GM19463 (cell line): ENCODE results near the gene OR13C2.
"Not testable (repeated sequence)": the region's sequence is repeated elsewhere in the genome, so short reads cannot be mapped to it uniquely, and the experiment has no call there.

Source experiments
- ATAC-seq: cut with Tn5 transposase; IDR thresholded peaks from one replicate; pipeline ENCODE4 v1.9.1; 2021; ENCODE audit warnings: mild to moderate bottlenecking, moderate library complexity; ENCODE audit not compliant: unreplicated experiment

Gene OR13C2

DNA sequence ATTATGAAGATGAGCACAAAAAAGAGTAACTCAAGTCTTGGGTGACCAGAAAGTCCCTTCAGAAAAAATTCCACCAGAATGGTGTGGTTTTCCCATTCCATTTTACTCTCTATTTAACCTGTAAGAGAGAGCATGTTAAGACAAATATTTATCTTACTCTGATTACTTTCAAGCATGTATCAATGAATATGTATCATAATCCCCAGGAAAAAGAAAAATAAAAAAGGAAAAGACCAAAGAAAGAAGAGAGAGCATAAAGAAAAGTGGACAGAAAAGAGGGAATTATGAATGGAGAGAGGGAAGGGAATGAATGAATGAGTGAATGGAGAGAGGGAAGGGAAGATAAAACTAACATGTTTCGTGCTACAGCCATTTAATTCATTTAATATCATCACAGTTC is at the start of gene OR13C2:
Gene OR13C2 (minus strand): TSS at position 101 of the 400 bp plus-strand sequence. CDS start 0 bp downstream, at position 101.
- not testable (repeated sequence) for ATAC-seq

DNA sequence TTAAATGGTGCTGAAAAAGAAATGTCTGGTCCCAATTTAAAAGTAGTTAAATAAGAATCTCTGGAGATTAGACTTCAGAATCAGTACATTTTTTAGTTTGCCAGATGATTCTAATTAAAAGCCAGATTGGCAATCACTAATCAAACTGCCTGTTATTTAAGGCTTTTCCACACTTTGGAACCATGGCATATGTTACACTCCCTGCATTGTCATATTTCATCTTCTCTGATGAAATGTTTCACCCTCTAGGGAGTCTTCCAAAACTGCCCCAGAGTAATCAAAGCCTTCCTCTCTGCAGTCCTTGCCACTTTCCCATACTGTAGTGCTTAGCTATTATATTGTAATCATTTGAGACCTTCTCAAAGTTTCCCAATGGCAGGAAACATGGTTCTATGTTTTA is 30.0 kb upstream of the OR13C2 start:
- no peak for ATAC-seq

- ATAC-seq, result no peak
Measured at GRCh38 chr9:104633976-104634520, 28.6 kb upstream of the OR13C2 start.

DNA sequence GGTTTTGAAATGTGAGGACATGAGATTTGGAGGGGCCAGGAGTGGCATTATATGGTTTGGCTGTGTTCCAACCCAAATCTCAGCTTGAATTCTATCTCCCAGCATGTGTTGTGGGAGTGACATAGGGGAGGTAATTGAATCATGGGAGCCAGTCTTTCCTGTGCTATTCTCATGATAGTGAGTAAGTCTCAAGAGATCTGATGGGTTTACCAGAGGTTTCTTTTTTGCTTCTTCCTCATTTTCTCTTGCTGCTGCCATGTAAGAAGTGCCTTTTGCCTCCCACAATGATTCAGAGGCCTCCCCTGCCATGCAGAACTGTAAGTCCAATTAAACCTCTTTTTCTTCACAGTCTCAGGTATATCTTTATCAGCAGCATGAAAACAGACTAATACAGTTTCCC is 20.5 kb upstream of the OR13C2 start:
- ATAC-seq, result not testable (repeated sequence)

GRCh38 chr9:104618104-104618503 is 12.7 kb upstream of the OR13C2 start, which contains the start of gene OR13C9:
Gene OR13C9 (minus strand): TSS chr9:104618204. CDS start chr9:104618204, 0 bp downstream.
- no peak for ATAC-seq

- no peak for ATAC-seq
Measured at GRCh38 chr9:104617418-104617817, 12.0 kb upstream of the OR13C2 start.

DNA sequence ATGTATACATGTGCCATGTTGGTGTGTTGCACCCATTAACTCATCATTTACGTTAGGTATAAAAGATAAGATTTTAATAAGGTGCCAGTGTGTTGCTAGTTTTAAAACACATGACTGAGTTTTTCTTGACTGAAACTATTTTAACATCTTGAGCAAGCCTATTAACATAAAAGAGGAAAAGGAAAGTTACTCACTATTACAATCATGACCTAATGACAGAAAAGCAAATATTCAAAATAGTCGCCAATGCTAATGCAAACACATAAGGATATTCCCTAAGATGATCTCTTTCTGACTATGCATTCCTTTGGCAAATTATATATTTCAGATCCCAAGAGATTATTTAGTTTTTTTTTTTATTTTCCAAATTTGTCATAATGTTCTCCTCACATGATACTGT is 5.8 kb upstream of the OR13C2 start:
- ATAC-seq, result no peak

GRCh38 chr9:104608336-104608735 is 2.9 kb upstream of the OR13C2 start:
- no peak for ATAC-seq

DNA sequence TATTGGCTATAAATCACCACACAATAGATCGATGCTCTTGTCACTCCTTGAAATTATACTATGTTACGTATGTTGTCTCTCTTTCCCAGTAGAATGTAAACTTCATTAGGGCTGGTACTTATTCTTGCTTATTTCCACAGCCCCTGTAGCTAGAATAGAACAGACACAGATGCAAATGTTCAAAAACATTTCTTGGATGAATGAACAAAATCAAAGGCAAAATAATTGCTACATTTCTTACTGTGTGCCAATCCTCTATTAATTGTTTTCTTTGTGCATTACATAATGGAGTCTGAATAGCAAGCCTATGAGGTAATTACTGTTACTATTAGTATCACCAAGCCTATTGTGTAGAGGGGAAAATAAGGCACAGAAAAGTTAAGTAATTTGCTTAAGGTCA is 725 bp upstream of the OR13C2 start:
- no peak for ATAC-seq

DNA sequence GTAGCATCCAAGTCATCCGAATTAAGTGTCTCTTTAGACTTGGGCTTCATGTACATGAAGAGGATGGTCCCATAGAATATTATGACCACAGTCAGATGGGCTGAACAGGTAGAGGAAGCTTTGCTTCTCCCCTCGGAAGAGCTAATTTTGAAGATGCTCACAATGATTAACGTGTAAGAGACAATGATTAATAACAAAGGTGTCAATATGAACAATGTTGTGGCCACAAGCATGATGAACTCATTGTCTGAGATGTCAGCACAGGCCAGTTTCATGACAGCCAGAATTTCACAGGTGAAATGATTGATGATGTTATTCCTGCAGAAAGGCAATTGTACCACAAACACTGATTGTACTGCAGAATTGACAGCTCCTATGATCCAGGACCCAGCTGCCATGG is 626 bp downstream of the OR13C2 start:
- ATAC-seq, result peak; percentile 33

- ATAC-seq, result not testable (repeated sequence)
Measured at GRCh38 chr9:104599313-104599712, 6.1 kb downstream of the OR13C2 start, which contains the start of gene OR13C5. Gene OR13C5 (minus strand): TSS chr9:104599413. CDS start chr9:104599413, 0 bp downstream.

DNA sequence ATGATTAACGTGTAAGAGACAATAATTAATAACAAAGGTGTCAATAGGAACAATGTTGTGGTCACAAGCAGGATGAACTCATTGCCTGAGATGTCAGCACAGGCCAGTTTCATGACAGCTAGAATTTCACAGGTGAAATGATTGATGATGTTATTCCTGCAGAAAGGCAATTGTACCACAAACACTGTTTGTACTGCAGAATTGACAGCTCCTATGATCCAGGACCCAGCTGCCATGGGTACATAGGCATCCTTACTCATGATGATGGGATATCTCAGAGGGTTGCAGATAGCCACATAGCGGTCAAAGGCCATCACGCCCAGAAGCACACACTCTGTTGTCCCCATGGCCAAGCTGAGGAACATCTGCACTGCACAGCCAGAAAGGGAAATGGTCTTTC is 6.7 kb downstream of the OR13C2 start:
- ATAC-seq, result not testable (repeated sequence)

DNA sequence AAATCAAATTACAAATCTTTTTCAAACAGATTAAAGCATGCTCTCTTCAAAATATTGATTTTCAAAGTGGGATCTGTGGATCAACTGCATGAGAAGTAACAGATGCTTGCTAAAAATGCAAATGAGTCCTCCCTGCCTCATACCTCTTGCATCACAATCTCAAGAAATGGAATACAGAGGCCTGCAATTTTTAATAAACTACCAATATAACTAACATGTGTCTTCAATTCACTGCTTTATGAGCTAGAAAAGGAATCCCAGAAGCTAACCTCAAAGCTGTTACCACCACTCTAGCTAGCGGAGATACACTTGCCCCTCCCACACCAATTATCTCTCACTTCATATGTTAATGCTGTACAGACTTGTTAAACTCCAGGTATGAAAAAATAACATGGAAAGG is 15.8 kb downstream of the OR13C2 start:
- no peak for ATAC-seq

- no peak for ATAC-seq
Measured at GRCh38 chr9:104586496-104587180, 18.8 kb downstream of the OR13C2 start.

GRCh38 chr9:104580562-104580961 is 24.9 kb downstream of the OR13C2 start:
- no peak for ATAC-seq

DNA sequence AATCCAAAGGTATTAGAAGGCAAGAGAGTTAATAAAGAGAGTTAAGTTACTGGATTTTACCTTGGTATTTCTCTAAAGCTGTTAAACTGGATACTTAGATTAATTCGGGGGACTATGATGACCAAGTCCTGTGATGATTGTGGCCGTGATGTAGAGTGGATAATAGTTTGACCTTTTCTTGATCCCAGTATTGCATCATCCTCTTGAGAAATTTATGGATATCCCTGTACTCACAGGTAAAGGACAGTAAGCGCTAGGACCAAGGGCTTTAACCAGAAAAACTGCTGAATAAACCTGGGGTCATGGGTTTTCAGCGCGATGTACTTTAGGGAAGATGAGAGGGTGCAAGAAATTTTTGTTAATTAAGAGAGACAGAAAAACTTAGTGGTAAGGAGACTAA is 28.2 kb downstream of the OR13C2 start:
- no peak for ATAC-seq

GRCh38 chr9:104575456-104575855 is 30.0 kb downstream of the OR13C2 start:
- ATAC-seq, result no peak

DNA sequence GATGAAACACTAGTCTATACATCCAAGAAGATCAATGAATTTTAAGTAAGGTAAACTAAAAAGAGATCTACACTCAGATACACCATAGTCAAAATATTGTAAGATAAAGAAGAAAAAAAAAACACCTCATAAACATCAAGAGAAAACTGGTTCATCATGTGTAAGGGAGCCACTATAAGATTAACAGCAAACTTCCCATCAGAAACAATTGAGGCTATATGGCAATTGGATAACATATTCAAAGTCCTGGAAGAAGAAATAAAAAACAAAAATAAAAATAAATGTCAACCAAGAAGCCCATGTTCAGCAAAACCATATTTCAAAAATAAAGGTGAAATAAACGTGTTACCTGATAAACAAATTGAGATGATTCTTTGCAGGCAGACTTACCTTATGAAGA is 32.8 kb downstream of the OR13C2 start:
- no peak for ATAC-seq

DNA sequence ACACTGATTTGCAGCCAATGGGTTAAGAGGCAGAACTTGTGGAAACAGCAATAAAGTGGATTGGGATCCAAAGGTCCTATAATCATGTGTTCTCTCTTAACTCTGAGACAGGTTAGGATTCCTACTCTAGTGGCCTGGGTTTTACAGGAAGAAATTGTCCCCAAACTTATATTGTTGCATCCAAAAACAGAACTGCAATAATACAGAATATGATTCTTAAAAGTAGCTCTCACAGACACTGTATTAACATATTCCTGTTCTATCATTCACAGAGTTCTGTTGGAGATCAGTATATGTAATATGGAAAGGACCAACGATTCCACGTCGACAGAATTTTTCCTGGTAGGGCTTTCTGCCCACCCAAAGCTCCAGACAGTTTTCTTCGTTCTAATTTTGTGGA is 36.6 kb downstream of the OR13C2 start, which contains the start of gene OR13C8:
Gene OR13C8 (plus strand): TSS at position 301 of the 400 bp plus-strand sequence. CDS start 0 bp downstream, at position 301.
- no peak for ATAC-seq

DNA sequence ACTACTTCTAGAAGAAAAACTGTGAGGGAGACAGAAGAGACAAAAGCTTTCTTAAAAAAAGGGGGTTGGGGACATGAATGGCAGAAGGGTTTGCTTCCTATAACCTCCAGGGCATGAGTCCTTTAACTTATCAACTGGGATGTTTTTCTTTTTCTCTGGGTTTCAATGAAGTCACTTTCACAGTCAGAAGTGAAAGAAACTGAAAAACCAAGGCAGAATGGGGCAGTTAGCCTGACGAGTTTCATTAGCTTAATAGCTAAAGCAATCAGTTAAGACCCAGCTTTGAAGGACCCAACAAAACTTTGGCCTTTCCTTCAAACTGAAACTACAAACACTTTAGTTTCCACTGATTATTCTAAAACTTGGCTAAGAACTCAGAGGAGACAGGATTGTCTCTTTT is 41.1 kb downstream of the OR13C2 start:
- no peak for ATAC-seq

GRCh38 chr9:104556830-104557634 is 48.4 kb downstream of the OR13C2 start:
- no peak for ATAC-seq

GRCh38 chr9:104555521-104555920 is 49.9 kb downstream of the OR13C2 start:
- no peak for ATAC-seq
